Peyer's patch (tissue), 4 donors: ENCODE measurements around the gene DMD. TPM values are rescaled to one million over a fixed set of nuclear protein-coding genes. Genes with fewer than 3 reads are reported as not detected.

Source experiments
- DNase-seq, 3 donors: peaks; one replicate each; pipeline ENCODE4 v3.0.0-alpha.2; 2017 to 2019
- H3K27ac ChIP-seq, 4 donors: fragments of 200-600 bp; sonication (generic); one replicate each; pipeline ENCODE4 v1.5.1; 2016 to 2019
- H3K27me3 ChIP-seq, 2 donors: fragments of 200-600 bp; sonication (generic); one replicate each; pipeline ENCODE4 v1.5.1; 2019
- H3K36me3 ChIP-seq, 3 donors: fragments of 200-600 bp; sonication (generic); one replicate each; pipeline ENCODE4 v1.5.1; 2016 to 2019
- H3K4me1 ChIP-seq, 4 donors: fragments of 200-600 bp; sonication (generic); one replicate each; pipeline ENCODE4 v1.5.1; 2016 to 2019
- H3K4me3 ChIP-seq, 4 donors: fragments of 200-600 bp; sonication (generic); 1 replicate in 3 of 4; 2 replicates in 1 of 4; pipeline ENCODE4 v1.5.1; 2016 to 2019; ENCODE audit warnings: mild to moderate bottlenecking in 1 of 4
- H3K9me3 ChIP-seq, 4 donors: fragments of 200-600 bp; sonication (generic); one replicate each; pipeline ENCODE4 v1.5.1; 2016 to 2019; ENCODE audit warnings: mild to moderate bottlenecking in 1 of 4
- CTCF ChIP-seq, 6 experiments: fragments of 450-650 bp in 4 of 6; fragments of 200-600 bp in 2 of 6; sonication (generic) in 1 of 6; IDR thresholded peaks; one replicate each; pipeline ENCODE4 v1.5.1; 2017 to 2019; ENCODE audit warnings: antibody characterized with exemption in 6 of 6, mild to moderate bottlenecking in 3 of 6, moderate library complexity in 1 of 6
- POLR2A ChIP-seq, 2 donors: fragments of 450-650 bp; IDR thresholded peaks; one replicate each; pipeline ENCODE4 v1.5.1; 2017; ENCODE audit warnings: antibody characterized with exemption in 2 of 2, mild to moderate bottlenecking in 2 of 2, moderate library complexity in 2 of 2
- total RNA-seq, 4 donors: library from RNA; depleted of rRNA; stranded (reverse); fragments of >200 nt; gene quantifications; one replicate each; pipeline ENCODE4 v1.1.0, GENCODE V29; 2016

Gene DMD
- total RNA-seq, 4 donors from 2014 or later, result 15.8 to 109 (median 19.1) TPM

GRCh38 chrX:31461266-31461665, 1750.1 kb downstream of the DMD start:
- no peak overlapping the region for H3K27ac ChIP-seq
- H3K4me1 ChIP-seq, result no peaks in the 10 kb centered on the region
- no peaks in the 10 kb centered on the region for H3K36me3 ChIP-seq
- H3K4me3 ChIP-seq, result no peak overlapping the region
- no peaks in the 10 kb centered on the region for H3K27me3 ChIP-seq
- H3K9me3 ChIP-seq, result no peaks in the 10 kb centered on the region
- TF ChIP-seq POLR2A (IDR thresholded peaks at IDR 0.05) (no peak), CTCF (IDR thresholded peaks at IDR 0.05) (no peak)
- no peak for DNase-seq

GRCh38 chrX:31459361-31459760, 1752.0 kb downstream of the DMD start:
- no peaks in the 10 kb centered on the region for H3K9me3 ChIP-seq
- no peaks in the 10 kb centered on the region for H3K4me1 ChIP-seq

GRCh38 chrX:31449965-31450364, 1761.4 kb downstream of the DMD start:
- H3K4me3 ChIP-seq, result no peak overlapping the region
- no peaks in the 10 kb centered on the region for H3K36me3 ChIP-seq
- no peaks in the 10 kb centered on the region for H3K27me3 ChIP-seq
- H3K27ac ChIP-seq, result no peak overlapping the region
- TF ChIP-seq CTCF (IDR thresholded peaks at IDR 0.05) (no peak), POLR2A (IDR thresholded peaks at IDR 0.05) (no peak)
- DNase-seq, result no peak
- no peaks in the 10 kb centered on the region for H3K9me3 ChIP-seq
- no peaks in the 10 kb centered on the region for H3K4me1 ChIP-seq

More at GRCh38 chrX:31459361-31459760, 1752.0 kb downstream of the DMD start:
- no peak overlapping the region for H3K27ac ChIP-seq
- no peak overlapping the region for H3K4me3 ChIP-seq
- H3K27me3 ChIP-seq, result no peaks in the 10 kb centered on the region
- no peaks in the 10 kb centered on the region for H3K36me3 ChIP-seq
- no peak for TF ChIP-seq POLR2A (IDR thresholded peaks at IDR 0.05)
- TF ChIP-seq CTCF (IDR thresholded peaks at IDR 0.05), result no peak
- DNase-seq, result no peak

GRCh38 chrX:31449081-31449480, 1762.3 kb downstream of the DMD start:
- Histone ChIP-seq H3K27ac (no peak overlapping the region), H3K36me3 (no peaks in the 10 kb centered on the region), H3K9me3 (no peaks in the 10 kb centered on the region), H3K4me3 (no peak overlapping the region), H3K4me1 (no peaks in the 10 kb centered on the region), H3K27me3 (no peaks in the 10 kb centered on the region)
- no peak for DNase-seq
- no peak for TF ChIP-seq CTCF (IDR thresholded peaks at IDR 0.05)
- no peak for TF ChIP-seq POLR2A (IDR thresholded peaks at IDR 0.05)

GRCh38 chrX:31445542-31445941, 1765.8 kb downstream of the DMD start:
- no peaks in the 10 kb centered on the region for H3K9me3 ChIP-seq
- TF ChIP-seq CTCF (IDR thresholded peaks at IDR 0.05), result no peak
- no peak for TF ChIP-seq POLR2A (IDR thresholded peaks at IDR 0.05)
- H3K36me3 ChIP-seq, result no peaks in the 10 kb centered on the region
- H3K27ac ChIP-seq, result no peak overlapping the region
- H3K27me3 ChIP-seq, result no peaks in the 10 kb centered on the region
- DNase-seq, result no peak
- H3K4me3 ChIP-seq, result no peak overlapping the region
- no peaks in the 10 kb centered on the region for H3K4me1 ChIP-seq

GRCh38 chrX:31443654-31444053, 1767.7 kb downstream of the DMD start:
- DNase-seq, result no peak
- Histone ChIP-seq H3K4me1 (no peaks in the 10 kb centered on the region), H3K4me3 (no peak overlapping the region), H3K9me3 (no peaks in the 10 kb centered on the region), H3K27ac (no peak overlapping the region), H3K36me3 (no peaks in the 10 kb centered on the region), H3K27me3 (no peaks in the 10 kb centered on the region)
- no peak for TF ChIP-seq CTCF (IDR thresholded peaks at IDR 0.05)
- no peak for TF ChIP-seq POLR2A (IDR thresholded peaks at IDR 0.05)
